Pancreas (tissue), 10 donors: ENCODE results near the gene AJAP1. TPM values are rescaled to one million over a fixed set of nuclear protein-coding genes. Genes with fewer than 3 reads are reported as not detected.

Experiments used
- ATAC-seq, 4 donors: fragments of 200-7000 bp; cut with Tn5 transposase; one replicate each; pipeline versions ENCODE4 v1.8.0 to v1.9.1; 2020; ENCODE audit warnings: mild to moderate bottlenecking in 4 of 4, moderate library complexity in 4 of 4
- DNase-seq, 6 donors: peaks; one replicate each; pipeline ENCODE4 v3.0.0-alpha.2; 2020
- FAIRE-seq: peaks from 2 replicates; lab custom pipeline; 2012; peaks lifted over from hg19 to GRCh38; lab: Jason Lieb, UNC
- H3K27ac ChIP-seq, 4 donors: fragments of 200-600 bp; sonication (generic); 1 replicate in 3 of 4; 2 replicates in 1 of 4; pipeline versions ENCODE4 v1.5.0 to v1.8.0; 2020
- H3K27me3 ChIP-seq, 4 donors: fragments of 200-600 bp; one replicate each; pipeline ENCODE4 v1.8.0; 2021
- H3K36me3 ChIP-seq, 3 donors: fragments of 200-600 bp; sonication (generic) in 1 of 3; one replicate each; pipeline versions ENCODE4 v1.5.0 to v1.8.0; 2020 to 2021
- H3K4me1 ChIP-seq, 3 donors: fragments of 200-600 bp; one replicate each; pipeline ENCODE4 v1.8.0; 2021
- H3K4me3 ChIP-seq, 4 donors: fragments of 200-600 bp; sonication (generic) in 2 of 4; one replicate each; pipeline versions ENCODE4 v1.5.0 to v1.8.0; 2020 to 2021
- H3K9me3 ChIP-seq, 4 donors: fragments of 200-600 bp; one replicate each; pipeline ENCODE4 v1.8.0; 2021
- CTCF ChIP-seq, 4 donors: fragments of 200-600 bp; sonication (generic) in 3 of 4; IDR thresholded peaks; one replicate each; pipeline versions ENCODE4 v1.5.0 to v1.8.0; 2021; ENCODE audit warnings: antibody characterized with exemption in 4 of 4
- WGBS, 2 donors: extraction: QIAGEN DNeasy Blood & Tissue Kit; methylation state at CpG; one replicate each; pipeline ENCODE4 v1.1.7; 2013; 5-methylcytosine and 5-hydroxymethylcytosine counted together
- intact Hi-C, 3 donors: fragments of 100-400 bp; cut with DNase I; formaldehyde crosslinking; loops; one replicate each; pipeline versions ENCODE4 v1.11.1 to v1.14.2; 2022
- polyA plus RNA-seq, 2 donors: library from polyadenylated mRNA; stranded (reverse); fragments of 200-250 nt; gene quantifications; one replicate each; pipeline ENCODE4 v1.2.3, GENCODE V29; 2013
- total RNA-seq, 6 donors: library from RNA; stranded (reverse); fragmentation: NEBNext Ultra II Directional in 4 of 6; extraction: Animal tissue kit (Norgen Biotek cat#: 25700) in 4 of 6; gene quantifications; one replicate each; pipeline versions ENCODE4 v1.2.1 to v1.2.4, GENCODE V29; 2021 to 2023
- donor health status: healthy with polysubstance abuse.
- donor health status: DM: no; HTN: no; CAD: no; lungs with moderate emphysema.
- donor health status: DM: no; HTN: no; CAD: no.
- donor health status: control.
- donor health status: control.
- donor health status: Bipolar disorder and iron deficiency.
- donor health status: DM: yes; HTN: yes; CAD: no.
- donor health status: DM: no; HTN: no; CAD: no.
- donor health status: DM: no; HTN: no; CAD: no.
- donor health status: DM: yes; HTN: yes; CAD: no.

Gene AJAP1
- total and polyA plus RNA-seq, 8 donors: 0.38 to 4.3 (median 2.2) TPM

DNA sequence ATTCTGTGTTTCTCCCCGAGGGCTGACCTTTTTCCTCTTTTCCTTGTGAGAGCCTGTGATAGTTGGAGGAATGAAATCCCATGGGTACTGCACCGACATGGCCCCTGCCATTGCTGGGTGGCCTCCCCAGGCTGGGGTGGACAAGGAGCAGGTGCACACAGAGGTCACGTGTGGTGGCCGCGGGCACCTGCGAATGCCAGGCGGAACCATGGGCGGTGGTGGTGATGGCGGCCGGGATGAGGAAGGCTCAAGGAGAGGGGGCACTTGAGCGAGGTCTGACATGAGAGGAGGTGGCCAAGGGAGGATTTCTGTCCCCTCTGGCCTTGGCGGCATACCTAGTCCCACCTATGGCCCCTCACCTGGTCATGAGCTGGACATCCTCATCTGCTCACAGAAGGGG lies 69.6 kb downstream of the AJAP1 start:
- WGBS, 2 donors: 82 to 87% methylated on average over 11 to 12 of the region's 12 CpGs

GRCh38 chr1:4724695-4725250 lies 70.4 kb downstream of the AJAP1 start:
- Histone ChIP-seq H3K9me3 (no peaks in the 10 kb centered on the region), H3K36me3 (no peaks in the 10 kb centered on the region), H3K4me1 (no peaks in the 10 kb centered on the region), H3K4me3 (no peak overlapping the region), H3K27me3 (no peaks in the 10 kb centered on the region), H3K27ac (no peak overlapping the region)
- FAIRE-seq (no peak), ATAC-seq (no peak), DNase-seq (no peak)
- 65 to 74% methylated on average over 8 of the region's 8 CpGs for WGBS, 2 donors
- no peak for TF ChIP-seq CTCF (IDR thresholded peaks at IDR 0.05)
- intact Hi-C loops: no loop called here

More for the DNA sequence above, 69.6 kb downstream of the AJAP1 start:
- intact Hi-C loops: no loop called here
- Histone ChIP-seq H3K27me3 (no peaks in the 10 kb centered on the region), H3K36me3 (no peaks in the 10 kb centered on the region), H3K4me3 (no peak overlapping the region), H3K9me3 (no peaks in the 10 kb centered on the region), H3K4me1 (no peaks in the 10 kb centered on the region), H3K27ac (no peak overlapping the region)
- no peak for ATAC-seq
- TF ChIP-seq CTCF (IDR thresholded peaks at IDR 0.05): no peak
- no peak for DNase-seq
- FAIRE-seq: no peak

DNA sequence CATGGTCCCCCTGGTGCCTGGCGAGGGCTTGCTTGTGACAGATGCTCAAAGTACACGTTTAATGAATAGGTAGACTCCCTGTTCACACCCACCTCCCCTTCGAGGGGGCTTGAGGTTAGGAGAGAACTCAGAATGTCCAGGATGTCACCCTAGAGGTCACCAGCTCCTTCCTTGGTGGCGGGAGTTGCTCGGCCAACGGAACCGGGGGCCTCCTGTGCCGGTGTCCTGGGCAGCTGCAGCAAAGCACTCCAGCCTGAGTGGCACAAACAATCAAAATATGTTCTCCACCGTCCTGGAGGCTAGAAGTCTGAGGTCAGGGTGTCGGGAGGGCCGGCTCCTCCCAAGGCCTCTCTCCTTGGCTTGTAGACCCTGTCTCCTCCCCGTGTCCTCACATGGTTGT lies 71.0 kb downstream of the AJAP1 start:
- WGBS, 2 donors: 69 to 70% methylated on average over 12 of the region's 12 CpGs
- intact Hi-C loops: no loop called here
- H3K27ac ChIP-seq: no peak overlapping the region
- no peaks in the 10 kb centered on the region for H3K9me3 ChIP-seq
- H3K36me3 ChIP-seq: no peaks in the 10 kb centered on the region
- TF ChIP-seq CTCF (IDR thresholded peaks at IDR 0.05): no peak
- H3K27me3 ChIP-seq: no peaks in the 10 kb centered on the region
- DNase-seq: no peak
- H3K4me3 ChIP-seq: no peak overlapping the region
- H3K4me1 ChIP-seq: no peaks in the 10 kb centered on the region
- no peak for ATAC-seq
- no peak for FAIRE-seq

- Histone ChIP-seq H3K4me1 (no peaks in the 10 kb centered on the region), H3K27me3 (no peaks in the 10 kb centered on the region), H3K4me3 (no peak overlapping the region), H3K9me3 (no peaks in the 10 kb centered on the region), H3K27ac (no peak overlapping the region), H3K36me3 (no peaks in the 10 kb centered on the region)
- WGBS, 2 donors: 56 to 67% methylated on average over 26 of the region's 26 CpGs
- DNase-seq (no peak), ATAC-seq (no peak), FAIRE-seq (no peak)
- intact Hi-C loops: no loop called here
- no peak for TF ChIP-seq CTCF (IDR thresholded peaks at IDR 0.05)
Measured at GRCh38 chr1:4726620-4727341, 72.4 kb downstream of the AJAP1 start.
